Mammary epithelial cell (primary cell): ENCODE measurements around the gene LCE2A.

ENCODE experiments used
- EZH2 ChIP-seq: IDR thresholded peaks from 2 replicates; pipeline ENCODE4 v1.6.1; 2012; ENCODE audit warnings: low read length, inconsistent platforms, borderline replicate concordance
- TF ChIP-seq, protein P1 (sequence below), 2 donors: IDR thresholded peaks in 1 of 2; conservative IDR thresholded peaks in 1 of 2; 2 replicates each; pipeline ENCODE4 v1.5.1; 2011 to 2012; ENCODE audit warnings: inconsistent platforms in 2 of 2, low read length in 2 of 2, mild to moderate bottlenecking in 2 of 2, control low read depth in 1 of 2, low read depth in 1 of 2; ENCODE audit not compliant: insufficient read depth in 1 of 2; ENCODE audit errors: extremely low read depth in 1 of 2

DNA sequence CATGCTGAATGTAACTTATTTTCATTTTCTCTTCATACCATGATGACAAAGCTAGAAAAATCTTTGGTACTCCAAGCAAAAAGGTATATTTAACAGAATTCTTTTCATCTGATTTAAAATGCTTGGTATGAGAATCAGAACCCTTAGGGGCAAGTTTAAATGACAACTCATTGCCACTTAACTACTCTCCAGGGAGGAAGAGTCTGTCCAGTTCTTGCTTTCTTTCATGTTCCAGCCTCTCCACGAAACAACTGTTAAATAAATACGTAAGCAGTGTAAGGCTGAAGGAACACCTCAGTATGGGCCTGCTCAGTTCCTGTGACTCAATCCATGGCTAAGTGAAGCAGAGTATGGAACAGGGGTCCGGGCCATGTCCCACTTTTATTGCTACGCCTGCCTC is 1.6 kb downstream of the LCE2A start:
- TF ChIP-seq, protein P1, sequence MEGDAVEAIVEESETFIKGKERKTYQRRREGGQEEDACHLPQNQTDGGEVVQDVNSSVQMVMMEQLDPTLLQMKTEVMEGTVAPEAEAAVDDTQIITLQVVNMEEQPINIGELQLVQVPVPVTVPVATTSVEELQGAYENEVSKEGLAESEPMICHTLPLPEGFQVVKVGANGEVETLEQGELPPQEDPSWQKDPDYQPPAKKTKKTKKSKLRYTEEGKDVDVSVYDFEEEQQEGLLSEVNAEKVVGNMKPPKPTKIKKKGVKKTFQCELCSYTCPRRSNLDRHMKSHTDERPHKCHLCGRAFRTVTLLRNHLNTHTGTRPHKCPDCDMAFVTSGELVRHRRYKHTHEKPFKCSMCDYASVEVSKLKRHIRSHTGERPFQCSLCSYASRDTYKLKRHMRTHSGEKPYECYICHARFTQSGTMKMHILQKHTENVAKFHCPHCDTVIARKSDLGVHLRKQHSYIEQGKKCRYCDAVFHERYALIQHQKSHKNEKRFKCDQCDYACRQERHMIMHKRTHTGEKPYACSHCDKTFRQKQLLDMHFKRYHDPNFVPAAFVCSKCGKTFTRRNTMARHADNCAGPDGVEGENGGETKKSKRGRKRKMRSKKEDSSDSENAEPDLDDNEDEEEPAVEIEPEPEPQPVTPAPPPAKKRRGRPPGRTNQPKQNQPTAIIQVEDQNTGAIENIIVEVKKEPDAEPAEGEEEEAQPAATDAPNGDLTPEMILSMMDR (conservative IDR thresholded peaks at IDR 0.05 in 1 of 2, IDR thresholded peaks at IDR 0.05 in 1 of 2; ENCODE audit: extremely low read depth in 1 of 2, insufficient read depth in 1 of 2, low read depth in 1 of 2, low read length in 2 of 2): no peak
- TF ChIP-seq EZH2: no peak
